ENCODE measurements around the gene DYNLRB1.

DYNLRB1 gene

GRCh38 chr20:34567892-34568865, 52.0 kb downstream of the DYNLRB1 start:
- Histone ChIP-seq H3K9me3 (ENCODE audit: control insufficient read depth, insufficient read depth, low read length) (no peaks in the 10 kb centered on the region), H3K36me3 (ENCODE audit: control insufficient read depth, insufficient read depth, low read length) (peaks cover 3% of the 10 kb centered on the region; the same call in 1 of the 2 replicates), H3K27ac (ENCODE audit: low read length) (no peak overlapping the region), H3K27me3 (ENCODE audit: control insufficient read depth, insufficient read depth, low read length) (no peaks in the 10 kb centered on the region), H3K4me1 (ENCODE audit: control insufficient read depth, insufficient read depth, low read length) (peaks cover 5% of the 10 kb centered on the region; the same call in 1 of the 2 replicates), H3K4me3 (ENCODE audit: low read length) (no peak overlapping the region)
- no peak for DNase-seq (ENCODE audit: low read depth, low spot score)
- no CpG with 5 or more reads among the region's 15 CpGs for WGBS (ENCODE audit: insufficient coverage, insufficient read length)

DNA sequence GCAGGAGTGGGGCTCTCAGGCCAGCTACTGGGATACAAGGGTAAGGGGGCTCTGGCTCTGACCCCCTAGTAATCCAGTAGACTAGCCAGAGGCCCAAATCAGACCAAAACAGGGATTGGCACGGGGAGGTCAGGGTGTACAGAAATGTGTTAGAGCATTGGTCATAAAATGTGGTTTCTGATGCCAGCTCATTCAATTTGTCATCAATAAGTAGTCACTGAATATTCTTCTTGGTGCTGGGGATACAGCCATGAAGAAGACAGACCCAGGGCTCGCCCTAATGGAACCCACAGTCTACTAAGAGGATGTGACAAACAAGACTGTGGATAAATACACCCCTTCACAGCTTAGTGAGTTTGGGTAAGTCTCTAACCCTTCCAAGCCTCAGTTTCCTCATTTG, 53.4 kb downstream of the DYNLRB1 start:
- H3K9me3 ChIP-seq (ENCODE audit: control insufficient read depth, insufficient read depth, low read length), result no peaks in the 10 kb centered on the region
- H3K4me3 ChIP-seq (ENCODE audit: low read length), result no peak overlapping the region
- H3K27me3 ChIP-seq (ENCODE audit: control insufficient read depth, insufficient read depth, low read length), result no peaks in the 10 kb centered on the region
- peaks cover 3% of the 10 kb centered on the region; the same call in 1 of the 2 replicates for H3K36me3 ChIP-seq (ENCODE audit: control insufficient read depth, insufficient read depth, low read length)
- DNase-seq (ENCODE audit: low read depth, low spot score), result no peak
- H3K4me1 ChIP-seq (ENCODE audit: control insufficient read depth, insufficient read depth, low read length), result peaks cover 5% of the 10 kb centered on the region; the same call in 1 of the 2 replicates
- H3K27ac ChIP-seq (ENCODE audit: low read length), result no peak overlapping the region
- no CpG with 5 or more reads among the region's 2 CpGs for WGBS (ENCODE audit: insufficient coverage, insufficient read length)

DNA sequence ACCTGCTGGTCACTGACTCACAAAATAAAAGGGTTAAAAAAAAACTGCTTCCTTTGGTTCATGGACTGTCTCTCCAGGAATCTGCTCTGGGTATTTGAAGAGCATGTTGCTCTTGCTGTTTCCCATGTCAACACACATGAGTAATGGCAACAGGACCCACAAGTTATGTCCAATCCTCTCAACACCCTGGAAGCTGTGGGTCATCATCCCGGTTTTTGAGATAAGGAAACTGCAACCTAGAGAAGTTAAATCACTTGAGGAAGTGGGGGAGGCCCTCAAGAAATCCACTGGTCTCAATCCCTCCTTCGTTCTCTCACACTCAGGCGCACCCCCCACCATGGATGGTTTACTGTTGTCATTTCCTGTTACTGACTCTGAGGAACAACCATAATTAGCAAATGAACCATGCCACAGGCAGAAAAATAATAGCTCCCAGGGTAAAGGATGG, 54.7 kb downstream of the DYNLRB1 start:
- WGBS (ENCODE audit: insufficient coverage, insufficient read length), result no CpG with 5 or more reads among the region's 3 CpGs

DNA sequence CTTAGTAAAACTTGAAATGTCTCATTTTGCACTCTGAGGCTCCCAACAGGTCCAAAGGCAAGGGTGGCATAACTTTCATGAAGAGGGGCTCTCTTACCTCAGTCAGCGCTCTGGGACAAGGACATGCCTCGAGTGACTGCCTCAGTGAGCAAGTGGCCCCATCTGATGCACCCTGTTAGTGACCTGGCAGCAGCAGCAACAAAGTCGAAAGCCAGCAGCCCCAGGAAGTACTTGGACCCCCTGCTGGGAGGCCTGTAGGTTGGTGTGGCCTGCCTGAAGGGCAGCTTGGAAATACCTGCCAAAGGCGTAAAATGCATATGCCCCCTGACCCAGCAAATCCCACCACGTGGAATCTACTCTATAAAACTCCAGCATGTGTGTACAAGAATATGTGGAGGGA, 55.5 kb downstream of the DYNLRB1 start:
- Histone ChIP-seq H3K27ac (ENCODE audit: low read length) (no peak overlapping the region), H3K36me3 (ENCODE audit: control insufficient read depth, insufficient read depth, low read length) (peaks cover 3% of the 10 kb centered on the region; the same call in 1 of the 2 replicates), H3K9me3 (ENCODE audit: control insufficient read depth, insufficient read depth, low read length) (no peaks in the 10 kb centered on the region), H3K27me3 (ENCODE audit: control insufficient read depth, insufficient read depth, low read length) (no peaks in the 10 kb centered on the region), H3K4me1 (ENCODE audit: control insufficient read depth, insufficient read depth, low read length) (peaks cover 5% of the 10 kb centered on the region; the same call in 1 of the 2 replicates), H3K4me3 (ENCODE audit: low read length) (no peak overlapping the region)
- DNase-seq (ENCODE audit: low read depth, low spot score), result no peak
- WGBS (ENCODE audit: insufficient coverage, insufficient read length), result no CpG with 5 or more reads among the region's 5 CpGs

More for the DNA sequence above, 54.7 kb downstream of the DYNLRB1 start:
- no peaks in the 10 kb centered on the region for H3K9me3 ChIP-seq (ENCODE audit: control insufficient read depth, insufficient read depth, low read length)
- no peaks in the 10 kb centered on the region for H3K27me3 ChIP-seq (ENCODE audit: control insufficient read depth, insufficient read depth, low read length)
- DNase-seq (ENCODE audit: low read depth, low spot score), result no peak
- peaks cover 5% of the 10 kb centered on the region; the same call in 1 of the 2 replicates for H3K4me1 ChIP-seq (ENCODE audit: control insufficient read depth, insufficient read depth, low read length)
- H3K36me3 ChIP-seq (ENCODE audit: control insufficient read depth, insufficient read depth, low read length), result peaks cover 3% of the 10 kb centered on the region; the same call in 1 of the 2 replicates
- no peak overlapping the region for H3K4me3 ChIP-seq (ENCODE audit: low read length)
- H3K27ac ChIP-seq (ENCODE audit: low read length), result no peak overlapping the region

DNA sequence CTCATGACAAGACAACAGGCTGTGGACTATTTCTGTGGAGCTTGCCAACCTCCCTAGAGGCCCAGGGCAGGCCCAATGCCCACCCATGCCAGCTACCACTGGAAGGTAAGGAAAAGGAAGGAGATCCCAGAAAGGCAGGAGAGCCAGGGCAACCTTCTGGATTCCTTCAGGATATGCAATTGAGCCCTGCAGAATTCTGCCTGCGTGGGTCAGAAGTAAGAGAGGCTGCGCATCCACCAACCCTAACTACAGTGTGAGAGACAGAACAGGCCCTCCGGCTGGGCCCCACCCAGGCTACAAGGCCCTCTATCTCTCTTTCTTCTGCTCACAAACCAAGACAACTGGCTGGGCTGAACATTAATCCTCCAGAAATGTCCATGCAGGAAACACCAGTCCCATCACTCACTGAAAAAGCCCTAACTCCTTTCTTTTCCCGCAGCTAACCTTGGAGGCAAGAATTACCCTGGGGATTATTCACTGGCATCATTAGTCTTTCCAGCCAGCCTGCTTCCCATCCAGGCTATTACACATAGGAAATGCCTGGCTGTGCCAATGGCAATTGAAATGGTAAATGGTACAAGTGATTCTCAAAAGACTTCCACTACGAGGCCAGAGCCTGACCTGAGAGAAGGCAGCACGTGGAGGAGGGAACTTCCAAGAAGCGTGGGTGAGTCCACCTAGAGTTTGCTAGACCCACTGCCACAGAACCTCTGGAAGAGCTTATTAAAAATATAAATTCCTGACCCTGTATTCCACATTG, 57.5 kb downstream of the DYNLRB1 start:
- Histone ChIP-seq H3K27ac (ENCODE audit: low read length) (no peak overlapping the region), H3K4me3 (ENCODE audit: low read length) (no peak overlapping the region), H3K9me3 (ENCODE audit: control insufficient read depth, insufficient read depth, low read length) (no peaks in the 10 kb centered on the region), H3K36me3 (ENCODE audit: control insufficient read depth, insufficient read depth, low read length) (no peaks in the 10 kb centered on the region), H3K4me1 (ENCODE audit: control insufficient read depth, insufficient read depth, low read length) (peaks cover 2% of the 10 kb centered on the region; the same call in 1 of the 2 replicates), H3K27me3 (ENCODE audit: control insufficient read depth, insufficient read depth, low read length) (no peaks in the 10 kb centered on the region)
- WGBS (ENCODE audit: insufficient coverage, insufficient read length), result no CpG with 5 or more reads among the region's 7 CpGs
- no peak for DNase-seq (ENCODE audit: low read depth, low spot score)

- H3K9me3 ChIP-seq (ENCODE audit: control insufficient read depth, insufficient read depth, low read length), result no peaks in the 10 kb centered on the region
- no peak overlapping the region; the same call in 1 of the 2 replicates for H3K4me3 ChIP-seq (ENCODE audit: low read length)
- H3K36me3 ChIP-seq (ENCODE audit: control insufficient read depth, insufficient read depth, low read length), result no peaks in the 10 kb centered on the region
- no CpG with 5 or more reads among the region's 5 CpGs for WGBS (ENCODE audit: insufficient coverage, insufficient read length)
- H3K4me1 ChIP-seq (ENCODE audit: control insufficient read depth, insufficient read depth, low read length), result peaks cover 2% of the 10 kb centered on the region; the same call in 1 of the 2 replicates
- no peaks in the 10 kb centered on the region for H3K27me3 ChIP-seq (ENCODE audit: control insufficient read depth, insufficient read depth, low read length)
- H3K27ac ChIP-seq (ENCODE audit: low read length), result no peak overlapping the region
- DNase-seq (ENCODE audit: low read depth, low spot score), result no peak
Measured at GRCh38 chr20:34574426-34574825, 58.2 kb downstream of the DYNLRB1 start.

- Histone ChIP-seq H3K36me3 (ENCODE audit: control insufficient read depth, insufficient read depth, low read length) (no peaks in the 10 kb centered on the region), H3K27ac (ENCODE audit: low read length) (no peak overlapping the region), H3K4me1 (ENCODE audit: control insufficient read depth, insufficient read depth, low read length) (peaks cover 2% of the 10 kb centered on the region; the same call in 1 of the 2 replicates), H3K9me3 (ENCODE audit: control insufficient read depth, insufficient read depth, low read length) (no peaks in the 10 kb centered on the region), H3K4me3 (ENCODE audit: low read length) (no peak overlapping the region), H3K27me3 (ENCODE audit: control insufficient read depth, insufficient read depth, low read length) (no peaks in the 10 kb centered on the region)
- DNase-seq (ENCODE audit: low read depth, low spot score), result no peak
- WGBS (ENCODE audit: insufficient coverage, insufficient read length), result no CpG with 5 or more reads among the region's 6 CpGs
Measured at GRCh38 chr20:34574861-34575260, 58.6 kb downstream of the DYNLRB1 start.

GRCh38 chr20:34575271-34575670, 59.0 kb downstream of the DYNLRB1 start:
- no peaks in the 10 kb centered on the region for H3K9me3 ChIP-seq (ENCODE audit: control insufficient read depth, insufficient read depth, low read length)
- no peak overlapping the region for H3K27ac ChIP-seq (ENCODE audit: low read length)
- peaks cover 2% of the 10 kb centered on the region; the same call in 1 of the 2 replicates for H3K4me1 ChIP-seq (ENCODE audit: control insufficient read depth, insufficient read depth, low read length)
- WGBS (ENCODE audit: insufficient coverage, insufficient read length), result no CpG with 5 or more reads among the region's 5 CpGs
- H3K27me3 ChIP-seq (ENCODE audit: control insufficient read depth, insufficient read depth, low read length), result no peaks in the 10 kb centered on the region
- no peaks in the 10 kb centered on the region for H3K36me3 ChIP-seq (ENCODE audit: control insufficient read depth, insufficient read depth, low read length)
- no peak overlapping the region for H3K4me3 ChIP-seq (ENCODE audit: low read length)
- DNase-seq (ENCODE audit: low read depth, low spot score), result no peak

GRCh38 chr20:34575756-34576155, 59.5 kb downstream of the DYNLRB1 start:
- Histone ChIP-seq H3K27ac (ENCODE audit: low read length) (no peak overlapping the region), H3K27me3 (ENCODE audit: control insufficient read depth, insufficient read depth, low read length) (no peaks in the 10 kb centered on the region), H3K4me3 (ENCODE audit: low read length) (no peak overlapping the region), H3K4me1 (ENCODE audit: control insufficient read depth, insufficient read depth, low read length) (peaks cover 2% of the 10 kb centered on the region; the same call in 1 of the 2 replicates), H3K9me3 (ENCODE audit: control insufficient read depth, insufficient read depth, low read length) (no peaks in the 10 kb centered on the region), H3K36me3 (ENCODE audit: control insufficient read depth, insufficient read depth, low read length) (no peaks in the 10 kb centered on the region)
- WGBS (ENCODE audit: insufficient coverage, insufficient read length), result no CpG with 5 or more reads among the region's 4 CpGs
- DNase-seq (ENCODE audit: low read depth, low spot score), result no peak

GRCh38 chr20:34577061-34577460, 60.8 kb downstream of the DYNLRB1 start:
- no peaks in the 10 kb centered on the region for H3K27me3 ChIP-seq (ENCODE audit: control insufficient read depth, insufficient read depth, low read length)
- no peaks in the 10 kb centered on the region for H3K4me1 ChIP-seq (ENCODE audit: control insufficient read depth, insufficient read depth, low read length)
- no peaks in the 10 kb centered on the region for H3K9me3 ChIP-seq (ENCODE audit: control insufficient read depth, insufficient read depth, low read length)
- H3K4me3 ChIP-seq (ENCODE audit: low read length), result no peak overlapping the region
- no peaks in the 10 kb centered on the region for H3K36me3 ChIP-seq (ENCODE audit: control insufficient read depth, insufficient read depth, low read length)
- no peak for DNase-seq (ENCODE audit: low read depth, low spot score)
- H3K27ac ChIP-seq (ENCODE audit: low read length), result no peak overlapping the region
- no CpG with 5 or more reads among the region's 4 CpGs for WGBS (ENCODE audit: insufficient coverage, insufficient read length)
